ENCODE measurements around the gene CFAP77.

Gene CFAP77

DNA sequence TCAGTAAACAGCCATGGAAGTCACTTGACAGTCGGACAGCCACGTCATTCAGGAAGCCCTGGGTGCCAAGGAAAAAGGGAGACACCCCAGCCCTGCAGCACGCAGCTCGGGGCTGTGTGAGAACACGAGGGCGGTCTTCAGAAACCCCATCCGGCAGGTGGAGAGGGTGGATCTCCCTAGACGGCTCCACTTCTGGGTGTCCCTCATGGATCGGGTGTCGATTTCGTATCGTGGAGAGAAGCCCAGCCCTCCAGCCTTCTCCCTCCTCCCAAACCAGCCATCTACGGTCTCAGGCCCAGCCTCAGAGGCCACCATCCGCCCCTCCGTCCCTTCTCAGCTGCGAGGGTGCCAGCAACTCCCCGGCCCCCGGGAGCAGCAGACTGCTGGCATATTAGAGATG, 106.9 kb downstream of the CFAP77 start:
- DNase-seq = no peak

DNA sequence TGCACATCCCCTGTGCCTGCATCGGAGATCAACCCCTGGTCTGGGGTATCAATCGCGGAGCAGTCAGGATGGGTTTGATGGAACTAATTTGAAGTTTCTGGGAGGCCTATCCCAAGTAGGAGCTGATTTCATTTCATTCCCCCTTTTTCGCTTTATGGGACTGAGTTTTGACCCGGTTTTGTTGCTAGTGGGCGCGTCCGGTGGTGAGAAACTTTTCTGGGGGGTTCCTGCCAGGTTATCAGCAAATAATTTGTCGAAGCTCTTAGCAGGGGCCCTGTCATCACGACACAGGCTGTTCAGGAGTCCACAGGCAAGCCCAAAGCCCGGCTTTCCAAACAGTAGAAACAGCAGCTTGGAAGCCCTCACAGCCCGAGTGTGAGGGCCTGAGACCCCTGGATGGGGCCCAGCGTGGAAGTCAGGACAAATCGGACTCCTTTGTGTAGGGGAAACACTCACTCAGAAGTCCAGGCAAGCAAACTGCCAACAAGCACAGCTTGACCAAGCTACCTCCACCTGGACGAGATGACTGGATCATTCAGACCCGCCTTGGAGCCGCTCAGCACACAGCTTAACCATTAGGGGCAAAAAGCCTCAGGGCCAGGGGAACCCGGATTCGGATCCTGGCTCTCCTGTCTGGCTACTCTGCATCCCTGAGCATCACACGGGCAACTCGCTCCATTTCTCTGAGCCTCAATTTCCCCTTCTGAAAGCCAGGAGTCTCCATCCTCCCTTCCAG, 108.0 kb downstream of the CFAP77 start:
- no peak for DNase-seq

DNA sequence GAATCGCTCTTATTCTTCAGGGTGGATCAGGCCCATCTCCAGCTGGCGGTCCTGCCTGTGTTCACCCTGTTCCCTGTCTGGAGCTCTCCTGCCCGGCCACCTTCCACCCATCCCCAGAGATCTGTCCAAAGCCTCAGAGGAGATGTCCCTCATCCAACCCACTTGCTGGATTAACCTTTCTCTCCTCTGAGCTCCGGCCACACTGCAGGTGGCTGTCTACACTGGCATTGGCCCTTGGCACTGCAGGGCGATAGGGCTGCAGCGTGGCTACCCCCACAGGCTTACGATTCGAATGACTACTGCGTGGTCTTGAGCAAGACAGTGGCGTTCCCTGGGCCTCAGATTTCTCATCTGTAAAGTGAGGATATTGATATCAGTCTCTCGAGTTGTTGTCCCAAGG, 108.6 kb downstream of the CFAP77 start:
- DNase-seq = no peak

DNA sequence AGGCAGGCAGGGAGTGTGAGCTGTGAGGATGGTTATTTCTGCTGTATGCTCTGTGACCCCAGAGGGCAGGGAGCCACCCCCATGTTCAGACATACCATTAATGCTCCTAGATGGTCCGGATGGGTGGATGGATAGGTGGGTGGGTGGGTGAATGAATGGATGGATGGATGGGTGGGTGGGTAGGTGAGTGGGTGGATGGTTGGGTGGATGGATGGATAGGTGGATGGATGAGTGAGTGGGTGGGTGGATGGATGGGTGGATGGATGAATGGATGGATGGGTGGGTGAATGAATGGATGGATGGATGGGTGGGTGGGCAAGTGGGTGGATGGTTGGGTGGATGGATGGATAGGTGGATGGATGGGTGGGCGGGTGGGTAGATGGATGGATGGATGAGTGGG, 109.0 kb downstream of the CFAP77 start:
- DNase-seq = no peak

DNA sequence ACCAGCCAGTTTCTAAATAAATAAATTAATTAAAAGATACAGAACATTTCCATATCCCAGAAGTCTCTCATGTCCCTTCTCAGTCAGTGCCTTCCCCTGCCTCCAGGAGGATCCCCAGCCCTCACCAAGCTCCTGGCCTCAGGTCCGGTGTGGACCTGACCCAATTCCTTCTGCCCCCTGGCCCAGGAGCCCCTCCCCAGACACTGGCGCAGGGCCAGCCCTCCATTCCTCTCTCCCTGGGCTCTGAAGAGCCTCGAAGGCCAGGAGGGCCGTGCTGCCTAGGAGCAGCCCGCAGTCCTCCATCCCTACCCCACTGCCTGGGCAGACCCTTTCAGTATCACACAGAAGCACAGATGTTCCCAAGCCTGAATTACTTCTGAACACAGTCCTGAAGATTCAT, 110.6 kb downstream of the CFAP77 start:
- DNase-seq = no peak

DNA sequence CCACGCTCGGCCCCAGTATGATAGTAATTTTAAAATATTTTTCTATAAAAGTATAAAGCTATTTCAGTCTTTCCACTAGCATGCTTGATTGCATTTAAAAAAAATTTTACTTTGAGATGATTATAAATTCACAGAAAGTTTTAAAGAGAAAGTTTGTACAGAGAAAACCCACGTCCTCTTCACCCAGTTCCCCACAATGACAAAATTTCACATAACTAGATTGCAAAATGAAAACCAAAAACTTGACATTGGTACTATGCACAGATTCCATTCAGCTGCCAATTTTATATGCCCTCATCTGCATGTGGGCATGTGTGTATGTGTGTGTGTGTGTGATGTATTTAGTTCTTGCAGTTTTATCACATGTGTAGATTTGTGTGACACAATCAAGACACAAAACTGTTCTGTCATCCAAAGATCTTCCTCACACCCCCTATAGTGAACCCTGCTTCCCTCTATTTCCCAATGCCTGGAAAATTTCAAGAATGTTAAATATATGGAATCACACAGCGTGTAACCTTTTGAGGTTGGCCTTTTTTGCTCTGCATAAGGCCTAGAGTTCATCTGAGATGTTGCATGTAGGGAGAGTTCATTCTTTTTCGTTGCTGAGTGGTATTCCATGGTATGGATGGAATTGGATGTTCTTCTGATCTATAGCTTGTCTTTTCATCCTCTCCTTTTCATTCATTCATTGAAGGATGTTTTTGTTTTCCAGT, 115.5 kb downstream of the CFAP77 start:
- no peak for DNase-seq

DNA sequence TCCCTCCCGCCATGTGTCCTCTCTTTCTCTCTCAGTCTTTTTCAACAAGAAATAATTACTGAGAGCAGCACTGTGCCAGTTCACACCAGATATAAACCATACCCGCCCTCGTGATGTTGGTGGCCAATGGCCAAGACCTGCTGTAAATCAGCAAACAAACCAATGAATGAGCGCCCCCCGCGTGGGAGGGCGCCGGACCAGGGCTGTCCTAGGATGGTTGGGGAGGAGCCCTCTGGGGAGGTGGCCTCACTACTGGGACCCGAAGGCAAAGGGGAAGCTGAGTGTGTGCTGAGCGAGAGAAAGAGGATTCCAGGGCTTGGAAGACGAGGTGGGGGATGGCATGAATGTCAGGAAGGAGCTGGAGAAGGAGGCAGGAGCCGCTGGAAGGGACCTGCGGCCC, 121.2 kb downstream of the CFAP77 start:
- DNase-seq = no peak

DNA sequence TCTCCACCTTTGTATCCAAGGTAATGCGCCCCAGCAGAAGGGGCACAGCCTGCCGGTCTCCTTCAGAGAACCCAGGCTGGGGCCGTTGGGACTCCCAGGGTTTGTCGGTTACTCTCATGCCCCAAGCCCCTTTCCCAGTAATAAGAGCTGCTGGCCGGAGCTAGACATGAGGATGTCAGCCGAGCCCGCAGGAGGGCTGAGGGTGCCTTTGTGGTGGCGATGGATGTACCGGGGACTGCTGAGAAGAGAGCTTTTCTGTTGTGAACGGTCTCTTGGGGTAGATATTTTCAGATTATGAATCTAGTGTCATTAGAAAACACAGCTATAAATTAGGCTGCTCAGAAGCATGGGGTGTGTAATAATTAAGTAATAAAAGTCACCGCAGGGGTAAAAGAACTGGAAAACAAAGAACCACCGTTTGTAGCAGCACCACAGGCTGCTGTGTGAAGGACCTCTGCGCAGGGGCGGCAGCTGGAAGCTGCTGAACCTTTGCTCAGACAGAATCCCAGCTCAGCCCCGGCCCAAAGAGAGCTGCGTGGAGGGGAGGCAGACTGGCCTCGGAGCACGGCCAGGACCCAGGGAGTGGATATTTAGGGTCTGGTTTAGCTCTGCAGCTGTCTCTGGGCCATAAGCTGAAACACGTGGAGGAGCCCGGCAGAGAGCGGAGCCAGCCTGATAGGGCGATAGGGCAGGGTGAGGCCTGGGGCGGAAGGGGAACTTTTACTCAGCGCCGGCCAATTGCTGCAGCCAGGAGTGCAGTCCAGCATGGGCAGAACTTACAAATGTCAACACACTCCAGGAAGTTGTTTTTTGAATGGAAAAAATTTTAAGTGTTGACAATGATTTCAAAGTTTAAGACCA, 121.9 kb downstream of the CFAP77 start:
- DNase-seq = no peak

DNA sequence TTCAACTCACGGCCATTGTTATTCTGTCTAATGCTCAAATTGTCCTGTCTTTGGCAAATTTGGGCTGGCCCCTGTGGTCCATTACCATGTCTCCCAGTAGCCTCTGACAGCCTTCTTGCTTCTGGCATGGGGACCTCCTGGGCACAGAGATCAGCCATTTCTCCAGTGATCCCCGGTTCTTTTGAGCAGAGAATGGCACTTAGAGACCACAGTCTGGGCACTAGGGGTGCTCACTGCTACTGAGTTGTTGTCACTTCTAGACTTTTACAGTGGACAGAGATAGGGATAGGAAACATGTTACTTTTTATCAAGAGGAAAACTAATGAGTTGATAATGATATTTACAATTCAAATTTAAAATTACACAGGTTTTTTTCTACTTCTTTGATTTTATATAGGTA, 124.8 kb downstream of the CFAP77 start:
- DNase-seq = no peak

DNA sequence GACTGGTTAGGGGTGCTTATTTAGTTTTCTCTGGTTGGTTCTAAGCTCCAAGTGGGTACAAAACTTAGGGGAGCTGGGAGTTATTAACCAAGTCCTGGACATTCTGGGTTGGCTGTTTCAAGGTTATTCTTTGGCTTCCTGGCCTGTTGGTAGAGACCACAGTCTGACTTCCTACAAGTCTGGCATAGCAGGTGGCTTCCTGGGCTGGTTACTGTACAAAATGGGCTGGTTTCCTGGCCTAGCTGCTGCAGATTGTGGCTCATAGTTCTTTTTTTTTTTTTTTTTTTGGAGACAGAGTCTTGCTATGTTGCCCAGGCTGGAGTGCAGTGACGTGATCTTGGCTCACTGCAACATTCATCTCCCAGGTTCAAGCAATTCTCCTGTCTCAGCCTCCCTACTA, 126.1 kb downstream of the CFAP77 start:
- no peak for DNase-seq

DNA sequence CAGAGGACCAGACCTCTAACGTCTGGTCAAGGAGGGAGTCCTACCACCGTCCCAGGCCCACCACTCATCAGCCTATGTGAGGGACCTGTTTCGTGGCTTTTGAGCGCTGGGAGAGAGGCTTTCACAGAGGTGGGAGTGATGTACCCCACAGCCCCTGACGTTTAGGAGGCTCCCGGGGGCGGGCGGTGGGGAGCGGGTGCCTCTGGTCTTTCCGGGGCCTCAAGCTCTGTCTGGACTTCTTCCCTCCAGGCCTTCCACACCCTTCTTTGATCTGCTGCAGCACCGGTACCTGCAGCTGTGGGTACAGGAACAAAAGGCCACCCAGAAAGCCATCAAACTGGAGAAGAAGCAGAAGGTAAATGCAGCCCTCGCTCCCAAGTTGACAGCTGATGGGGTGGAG, 127.3 kb downstream of the CFAP77 start:
- DNase-seq = no peak

DNA sequence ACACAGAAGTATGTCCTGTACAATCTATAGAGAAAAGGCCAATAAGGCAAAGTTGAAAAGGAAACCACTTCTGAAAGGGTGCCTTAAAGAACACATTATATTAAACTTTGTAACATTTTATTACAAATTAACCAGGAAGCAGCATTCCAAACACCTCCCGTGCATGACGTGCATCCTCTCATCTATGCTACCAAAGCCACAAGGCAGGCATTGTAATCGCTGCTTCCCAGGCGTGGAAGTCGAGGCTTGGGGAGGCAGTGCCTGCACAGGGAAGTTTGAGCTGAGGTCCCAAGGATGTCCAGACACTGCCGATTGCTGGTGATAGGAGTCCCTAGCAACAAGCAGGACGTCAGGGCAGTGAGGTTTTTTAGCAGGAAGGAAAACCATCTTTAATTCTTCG, 128.1 kb downstream of the CFAP77 start:
- DNase-seq = no peak

DNA sequence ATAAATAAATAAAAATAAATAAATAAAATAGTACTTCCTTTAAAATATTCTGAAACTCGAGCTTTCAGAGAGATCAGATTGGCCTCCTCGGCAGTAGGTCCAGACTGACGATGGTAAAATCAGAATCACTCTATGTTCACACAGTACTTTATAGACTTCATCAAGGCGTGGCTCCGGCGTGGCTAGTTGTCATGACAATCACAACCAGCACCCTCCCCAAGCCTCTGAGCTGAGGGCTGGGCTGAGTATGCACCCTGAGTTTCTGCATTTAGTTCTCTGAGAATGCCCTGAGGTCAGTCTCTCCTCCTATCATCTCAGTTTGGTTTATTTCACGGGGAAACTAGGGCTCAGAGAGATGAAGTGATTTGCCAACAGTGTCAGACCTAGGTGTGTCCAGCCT, 129.1 kb downstream of the CFAP77 start:
- no peak for DNase-seq

DNA sequence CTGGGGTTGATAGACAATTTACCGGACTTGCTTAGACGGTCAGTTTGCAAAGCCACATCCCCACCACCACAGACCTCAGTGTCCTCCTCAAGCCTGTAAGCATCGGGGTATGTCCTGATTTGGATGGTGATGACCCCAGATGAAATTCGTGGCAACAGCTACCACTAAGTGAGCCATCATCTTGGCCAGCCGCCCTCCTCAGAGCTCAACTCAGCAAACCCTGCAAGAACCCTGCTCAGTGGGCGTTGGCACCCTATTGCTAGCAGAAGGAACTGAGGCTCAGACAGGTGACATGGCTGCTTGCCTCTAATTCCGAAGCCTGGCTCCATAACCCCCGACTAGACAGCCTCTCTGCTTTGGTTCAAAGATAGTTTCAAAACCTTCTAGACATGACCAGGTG, 131.0 kb downstream of the CFAP77 start:
- DNase-seq = no peak

DNA sequence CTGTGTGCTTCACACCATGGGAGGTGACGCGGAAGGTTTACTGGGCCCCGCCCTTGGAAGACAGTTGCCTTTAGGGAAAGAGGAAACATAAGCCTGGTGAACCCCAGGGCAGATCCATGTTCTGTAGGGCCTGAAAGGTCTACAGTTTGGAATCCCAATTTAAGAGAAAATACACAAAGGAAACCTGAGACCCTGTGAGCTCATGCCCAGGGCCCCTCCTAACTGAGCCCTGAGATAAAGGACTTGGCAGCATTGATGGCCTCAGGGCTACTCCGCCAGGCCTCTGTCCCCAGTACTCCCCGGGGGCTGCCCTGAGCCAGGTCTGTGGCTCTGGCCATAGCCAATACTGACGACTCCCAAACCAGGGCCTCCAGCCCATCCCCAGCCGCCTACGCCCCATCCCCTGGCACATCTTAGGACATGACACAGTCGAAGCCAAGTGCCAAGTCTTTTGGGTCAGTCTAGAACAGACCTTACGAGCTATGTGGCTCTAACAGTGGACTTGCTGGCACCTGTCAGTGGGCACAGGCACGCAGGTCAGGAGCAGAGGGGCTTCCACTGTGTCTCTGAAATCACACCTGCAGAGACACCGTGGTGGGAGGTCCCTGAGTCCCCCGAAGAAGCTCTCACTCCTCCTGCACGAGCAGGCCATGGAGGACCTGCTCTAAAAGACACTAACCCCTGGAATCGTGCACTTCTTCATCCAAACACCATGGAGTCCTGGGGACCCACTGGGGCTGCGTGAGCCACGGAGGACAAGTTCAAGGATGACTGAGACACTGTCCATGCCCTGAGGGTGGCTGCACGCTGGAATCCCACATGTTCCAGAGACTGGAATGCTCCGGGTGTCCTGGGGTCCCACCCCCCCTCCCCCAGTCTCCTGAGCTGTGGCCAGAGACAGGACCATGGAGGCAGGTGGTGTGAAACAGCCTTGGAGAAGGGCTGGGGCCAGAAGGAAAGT, 132.1 kb downstream of the CFAP77 start:
- no peak for DNase-seq

DNA sequence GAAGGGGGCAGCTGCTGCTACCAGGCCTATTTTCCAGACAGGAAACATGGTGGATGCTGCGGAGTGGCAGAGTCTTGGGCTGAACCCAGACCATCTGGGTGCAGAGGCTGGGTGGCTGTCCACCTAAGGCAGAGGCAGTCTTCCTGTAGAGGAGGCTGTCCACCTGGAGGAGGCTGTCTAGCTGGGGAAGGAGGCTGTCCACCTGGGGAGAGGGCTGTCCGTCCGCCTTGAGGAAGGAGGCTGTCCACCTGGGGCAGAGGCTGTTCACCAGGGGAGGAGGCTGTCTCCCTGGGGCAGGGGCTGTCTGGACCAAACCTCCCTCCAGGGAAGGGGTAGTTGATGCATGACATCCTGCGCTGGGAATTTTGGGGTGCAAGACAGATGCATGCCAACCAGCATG, 133.2 kb downstream of the CFAP77 start:
- no peak for DNase-seq

DNA sequence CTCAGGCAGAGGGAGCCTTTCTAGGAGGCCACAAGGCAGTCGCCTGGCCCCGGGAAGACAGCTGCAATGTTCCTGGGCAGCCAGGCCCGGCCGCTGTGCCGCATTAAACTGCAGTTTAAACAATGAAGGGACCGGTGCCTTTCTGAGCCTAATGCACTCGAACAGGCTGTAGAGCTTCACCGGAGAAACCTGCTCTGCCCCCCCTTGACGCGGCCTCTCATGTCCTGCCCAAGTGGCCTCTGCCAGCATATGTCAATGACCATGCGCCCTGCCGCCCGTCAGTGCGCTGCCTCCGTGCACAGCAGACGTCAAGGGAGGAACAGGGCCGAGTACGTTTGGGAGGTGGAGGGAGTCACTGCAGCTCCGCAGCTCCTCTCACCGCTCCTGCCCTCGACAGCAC, 133.9 kb downstream of the CFAP77 start:
- DNase-seq = no peak

DNA sequence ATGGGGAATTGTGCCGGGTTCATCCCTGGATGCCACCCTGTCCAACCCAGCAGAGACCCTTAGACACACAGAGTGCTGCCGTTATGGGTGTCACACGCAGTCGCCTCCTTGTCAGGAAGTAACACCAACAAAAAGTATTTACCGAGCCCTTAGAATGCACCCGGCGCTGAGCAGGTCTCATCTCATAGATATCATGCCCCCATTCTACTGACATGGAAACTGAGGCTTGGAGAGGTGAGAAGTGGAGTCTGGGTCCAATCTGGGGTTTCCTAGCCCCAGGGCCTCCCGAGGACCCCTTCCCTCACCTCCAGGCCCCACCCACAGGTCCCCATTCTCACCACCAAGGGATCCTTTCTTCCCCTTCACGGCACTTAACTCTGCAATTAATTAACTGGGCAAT, 135.6 kb downstream of the CFAP77 start:
- no peak for DNase-seq

DNA sequence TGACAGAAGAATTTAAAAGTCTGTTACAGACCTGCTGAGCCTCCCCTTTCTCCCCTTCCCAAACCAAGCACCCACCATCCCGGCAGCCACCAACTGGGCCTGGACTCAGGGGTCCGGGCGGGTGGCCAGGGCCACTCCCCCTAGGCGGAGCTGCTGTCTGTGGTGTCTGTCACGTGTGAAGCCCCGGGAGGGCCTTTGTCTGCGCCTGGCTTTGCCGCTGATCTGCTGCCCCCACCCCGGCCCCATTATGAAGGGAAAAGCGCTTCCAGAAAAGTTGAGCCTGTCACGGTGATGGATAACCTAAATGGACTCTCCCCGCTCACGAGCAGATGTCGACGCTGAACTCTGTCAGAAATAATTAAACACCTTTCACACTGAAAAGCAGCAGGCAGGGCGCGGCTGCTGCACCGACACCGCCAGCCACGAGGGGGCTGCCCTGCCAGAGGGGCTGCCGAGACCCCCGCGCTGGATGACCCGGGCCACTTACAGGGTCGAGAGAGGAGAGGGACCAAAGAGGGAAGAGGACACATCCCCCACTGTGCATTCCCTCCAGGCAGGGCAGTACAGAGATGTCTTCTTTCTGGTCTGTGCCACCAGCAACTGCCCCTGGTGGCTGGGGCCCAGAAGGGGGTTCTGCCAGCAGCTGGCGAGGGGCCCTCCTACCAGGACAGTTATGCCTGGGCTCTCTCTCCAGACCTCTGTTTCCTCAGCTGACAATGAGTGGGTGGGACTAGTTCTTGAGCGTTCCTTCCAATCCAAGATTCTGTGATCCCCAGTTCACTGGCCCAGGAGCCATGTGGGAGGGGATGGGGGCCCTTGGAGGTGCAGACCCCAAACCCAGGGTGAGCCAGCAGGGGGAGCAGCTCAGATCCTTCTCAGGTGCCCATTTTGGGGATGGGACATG, 136.4 kb downstream of the CFAP77 start:
- peak in 13 of 51 donors; percentile 1 to 33 (median 9) for DNase-seq

DNA sequence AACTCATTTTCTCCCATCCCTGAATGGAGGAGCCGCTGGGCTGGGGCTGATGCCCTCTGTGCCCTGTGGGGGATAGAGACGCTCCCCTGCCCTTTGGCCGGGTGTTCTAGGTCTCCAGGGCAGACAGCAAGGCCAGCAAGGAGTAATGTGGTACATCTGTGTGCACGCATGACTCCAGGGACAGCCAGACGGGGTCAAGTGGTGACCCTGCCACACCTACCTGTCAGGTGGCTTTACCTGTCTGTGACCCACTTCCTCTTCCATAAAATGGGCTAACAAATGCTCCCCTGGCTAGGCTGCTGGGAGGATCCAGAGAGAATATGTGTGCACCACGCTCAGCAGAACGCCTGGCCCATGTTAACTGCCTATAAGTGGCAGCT, 137.0 kb downstream of the CFAP77 start:
- DNase-seq = no peak

Measured in hypothalamus (tissue), 51 donors.